Stromal cell of bone marrow (primary cell): ENCODE results near the gene KIF2A.

Experiments
- DNase-seq: peaks from one replicate; pipeline ENCODE4 v3.0.0-alpha.2; 2012; ENCODE audit warnings: low read depth

KIF2A gene

GRCh38 chr5:62328772-62329491 is 22.9 kb downstream of the KIF2A start:
- DNase-seq = no peak

- no peak for DNase-seq
These were observed 24.3 kb downstream of the KIF2A start for GRCh38 chr5:62330302-62330701.

- DNase-seq = no peak
These were observed 25.9 kb downstream of the KIF2A start for GRCh38 chr5:62331921-62332320.

- DNase-seq = no peak
These were observed 27.3 kb downstream of the KIF2A start for GRCh38 chr5:62333250-62333794.

- no peak for DNase-seq
These were observed 28.1 kb downstream of the KIF2A start for GRCh38 chr5:62334082-62334481.

- no peak for DNase-seq
These were observed 34.4 kb downstream of the KIF2A start for GRCh38 chr5:62340392-62340791.

- no peak for DNase-seq
These were observed 35.0 kb downstream of the KIF2A start for GRCh38 chr5:62340979-62341378.

- no peak for DNase-seq
These were observed 35.9 kb downstream of the KIF2A start for GRCh38 chr5:62341783-62342475.

- no peak for DNase-seq
These were observed 36.5 kb downstream of the KIF2A start for GRCh38 chr5:62342476-62342837.

- DNase-seq = peak; percentile 12
These were observed 37.4 kb downstream of the KIF2A start for GRCh38 chr5:62343428-62343827.

- no peak for DNase-seq
These were observed 40.7 kb downstream of the KIF2A start for GRCh38 chr5:62346748-62347147.

- no peak for DNase-seq
These were observed 41.9 kb downstream of the KIF2A start for GRCh38 chr5:62347928-62348327.

- DNase-seq = no peak
These were observed 42.9 kb downstream of the KIF2A start for GRCh38 chr5:62348723-62349481.

GRCh38 chr5:62354028-62354874 is 48.2 kb downstream of the KIF2A start:
- DNase-seq = peak; percentile 31

GRCh38 chr5:62362701-62363100 is 56.7 kb downstream of the KIF2A start:
- no peak for DNase-seq

- DNase-seq = no peak
These were observed 63.0 kb downstream of the KIF2A start for GRCh38 chr5:62369039-62369438.

- DNase-seq = no peak
These were observed 65.4 kb downstream of the KIF2A start for GRCh38 chr5:62371409-62371808.

- no peak for DNase-seq
These were observed 66.6 kb downstream of the KIF2A start for GRCh38 chr5:62372600-62372999.

- no peak for DNase-seq
These were observed 67.4 kb downstream of the KIF2A start for GRCh38 chr5:62373382-62373781.

- DNase-seq = no peak
These were observed 68.1 kb downstream of the KIF2A start for GRCh38 chr5:62374090-62374489.

- no peak for DNase-seq
These were observed 69.6 kb downstream of the KIF2A start for GRCh38 chr5:62375627-62376026.

- DNase-seq = no peak
These were observed 70.1 kb downstream of the KIF2A start for GRCh38 chr5:62376064-62376463.
